ENCODE data around the gene GBE1. TPM values are rescaled to one million over a fixed set of nuclear protein-coding genes. Genes with fewer than 3 reads are reported as not detected.
A peak's percentile ranks its signal among the peaks of the same experiment; 100 is the strongest.
"Not testable (repeated sequence)": the region's sequence is repeated elsewhere in the genome, so short reads cannot be mapped to it uniquely, and the experiment has no call there.

The GBE1 gene
- total RNA-seq, 1 donor from 2014 or later = 11.3 TPM

DNA sequence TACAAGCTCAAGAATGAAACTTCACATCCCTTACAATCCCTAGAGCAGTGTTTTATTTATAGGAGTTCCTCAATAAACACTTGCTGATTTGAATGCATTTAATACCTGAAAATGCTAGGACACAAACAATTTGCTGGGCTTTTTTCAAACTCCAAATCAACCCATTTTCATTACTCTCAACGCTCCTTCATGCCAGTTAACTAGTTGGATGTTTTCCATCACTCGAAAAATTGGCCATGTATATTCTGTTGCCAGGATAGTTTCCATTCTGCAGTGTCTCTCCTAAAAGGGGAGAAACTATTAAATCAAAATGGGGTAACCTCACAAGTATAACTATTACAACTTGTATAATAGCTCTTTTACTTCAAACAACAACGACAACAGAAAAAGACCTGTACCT lies 1.2 kb downstream of the GBE1 start:
- peaks cover 2% of the 10 kb centered on the region for H3K27me3 Mint-ChIP-seq (ENCODE audit: unreplicated experiment)
- TF ChIP-seq, protein P1, sequence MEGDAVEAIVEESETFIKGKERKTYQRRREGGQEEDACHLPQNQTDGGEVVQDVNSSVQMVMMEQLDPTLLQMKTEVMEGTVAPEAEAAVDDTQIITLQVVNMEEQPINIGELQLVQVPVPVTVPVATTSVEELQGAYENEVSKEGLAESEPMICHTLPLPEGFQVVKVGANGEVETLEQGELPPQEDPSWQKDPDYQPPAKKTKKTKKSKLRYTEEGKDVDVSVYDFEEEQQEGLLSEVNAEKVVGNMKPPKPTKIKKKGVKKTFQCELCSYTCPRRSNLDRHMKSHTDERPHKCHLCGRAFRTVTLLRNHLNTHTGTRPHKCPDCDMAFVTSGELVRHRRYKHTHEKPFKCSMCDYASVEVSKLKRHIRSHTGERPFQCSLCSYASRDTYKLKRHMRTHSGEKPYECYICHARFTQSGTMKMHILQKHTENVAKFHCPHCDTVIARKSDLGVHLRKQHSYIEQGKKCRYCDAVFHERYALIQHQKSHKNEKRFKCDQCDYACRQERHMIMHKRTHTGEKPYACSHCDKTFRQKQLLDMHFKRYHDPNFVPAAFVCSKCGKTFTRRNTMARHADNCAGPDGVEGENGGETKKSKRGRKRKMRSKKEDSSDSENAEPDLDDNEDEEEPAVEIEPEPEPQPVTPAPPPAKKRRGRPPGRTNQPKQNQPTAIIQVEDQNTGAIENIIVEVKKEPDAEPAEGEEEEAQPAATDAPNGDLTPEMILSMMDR (IDR thresholded peaks at IDR 0.05; ENCODE audit: partially characterized antibody, unreplicated experiment) = no peak
- no peak for DNase-seq
- H3K36me3 Mint-ChIP-seq (ENCODE audit: unreplicated experiment) = no peaks in the 10 kb centered on the region
- H3K27ac Mint-ChIP-seq (ENCODE audit: unreplicated experiment) = no peak overlapping the region
- H3K9me3 Mint-ChIP-seq (ENCODE audit: unreplicated experiment) = peaks cover 3% of the 10 kb centered on the region
- peak overlapping the region; percentile 93 for H3K4me3 Mint-ChIP-seq (ENCODE audit: unreplicated experiment)
- no peaks in the 10 kb centered on the region for H3K4me1 Mint-ChIP-seq (ENCODE audit: low read depth, unreplicated experiment)

DNA sequence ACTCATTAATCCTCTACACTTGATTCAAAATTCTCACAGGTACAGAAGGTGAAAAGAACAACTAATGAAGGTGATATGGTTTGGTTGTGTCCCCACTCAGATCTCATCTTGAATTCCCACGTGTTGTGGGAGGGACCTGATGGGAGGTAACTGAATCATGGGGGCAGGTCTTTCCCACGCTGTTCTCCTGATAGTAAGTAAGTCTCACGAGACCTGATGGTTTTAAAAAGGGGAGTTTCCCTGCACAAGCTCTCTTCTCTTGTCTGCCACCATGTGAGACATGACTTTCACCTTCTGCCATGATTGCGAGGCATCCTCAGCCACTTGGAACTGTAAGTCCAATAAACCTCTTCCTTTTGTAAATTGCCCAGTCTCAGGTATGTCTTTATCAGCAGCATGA lies 2.7 kb downstream of the GBE1 start:
- not testable (repeated sequence) for DNase-seq; H3K4me3 Mint-ChIP-seq (ENCODE audit: unreplicated experiment); H3K27ac Mint-ChIP-seq (ENCODE audit: unreplicated experiment); H3K9me3 Mint-ChIP-seq (ENCODE audit: unreplicated experiment); H3K4me1 Mint-ChIP-seq (ENCODE audit: low read depth, unreplicated experiment); H3K27me3 Mint-ChIP-seq (ENCODE audit: unreplicated experiment); H3K36me3 Mint-ChIP-seq (ENCODE audit: unreplicated experiment)

DNA sequence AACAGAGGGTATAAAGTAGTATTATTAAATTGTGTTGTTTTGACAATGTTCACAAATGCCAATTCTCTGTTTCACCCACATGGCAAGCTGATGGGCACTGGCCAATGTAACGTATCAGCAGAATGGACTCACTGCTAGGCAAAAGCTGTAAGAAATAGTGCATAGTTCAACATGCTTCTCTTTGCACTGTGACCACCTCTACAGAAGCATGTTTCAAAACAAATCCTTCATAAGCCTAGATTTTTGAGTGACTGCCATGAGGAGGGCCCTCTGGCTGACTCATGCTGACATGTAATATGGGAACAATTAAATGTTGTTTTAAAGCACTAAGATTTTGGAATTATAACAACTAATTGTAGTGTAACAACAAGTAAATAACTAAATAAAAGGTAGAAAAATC lies 3.2 kb downstream of the GBE1 start:
- peaks cover 2% of the 10 kb centered on the region for H3K27me3 Mint-ChIP-seq (ENCODE audit: unreplicated experiment)
- DNase-seq = no peak
- H3K36me3 Mint-ChIP-seq (ENCODE audit: unreplicated experiment) = no peaks in the 10 kb centered on the region
- H3K4me3 Mint-ChIP-seq (ENCODE audit: unreplicated experiment) = no peak overlapping the region
- peaks cover 3% of the 10 kb centered on the region for H3K9me3 Mint-ChIP-seq (ENCODE audit: unreplicated experiment)
- no peak overlapping the region for H3K27ac Mint-ChIP-seq (ENCODE audit: unreplicated experiment)
- TF ChIP-seq, protein P1 (IDR thresholded peaks at IDR 0.05; ENCODE audit: partially characterized antibody, unreplicated experiment) = no peak
- H3K4me1 Mint-ChIP-seq (ENCODE audit: low read depth, unreplicated experiment) = no peaks in the 10 kb centered on the region

DNA sequence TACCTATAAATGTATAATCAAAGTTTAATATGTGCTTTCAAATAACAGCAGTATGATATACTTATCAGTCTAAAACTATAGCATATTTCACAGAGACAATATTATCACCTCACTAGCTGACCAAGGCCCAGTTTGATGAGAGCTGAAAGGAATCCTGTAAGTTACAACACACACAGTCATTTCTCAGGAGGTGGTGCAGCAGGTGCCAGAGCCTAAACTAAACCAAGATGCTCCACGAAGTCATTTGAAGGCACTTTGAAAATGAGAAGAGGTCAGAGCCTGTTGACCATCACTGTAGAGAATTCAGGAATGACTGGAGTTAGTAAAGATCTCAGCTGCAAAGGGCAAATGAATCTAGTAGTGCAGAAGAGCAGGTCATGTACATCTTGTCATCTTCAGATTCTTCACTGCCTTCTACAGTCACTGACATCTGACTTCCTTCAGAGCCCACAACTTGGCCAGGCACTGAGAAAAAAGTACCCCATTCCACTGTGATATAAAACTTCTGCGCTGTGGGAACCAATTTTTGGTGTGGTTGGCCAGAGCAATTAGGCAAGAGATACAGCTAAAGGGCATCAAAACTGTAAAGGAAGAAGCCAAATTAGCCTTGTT lies 7.9 kb downstream of the GBE1 start:
- H3K4me3 Mint-ChIP-seq (ENCODE audit: unreplicated experiment) = no peak overlapping the region
- H3K27me3 Mint-ChIP-seq (ENCODE audit: unreplicated experiment) = peaks cover 2% of the 10 kb centered on the region
- no peak for DNase-seq
- H3K4me1 Mint-ChIP-seq (ENCODE audit: low read depth, unreplicated experiment) = no peaks in the 10 kb centered on the region
- no peak overlapping the region for H3K27ac Mint-ChIP-seq (ENCODE audit: unreplicated experiment)
- H3K36me3 Mint-ChIP-seq (ENCODE audit: unreplicated experiment) = no peaks in the 10 kb centered on the region
- no peaks in the 10 kb centered on the region for H3K9me3 Mint-ChIP-seq (ENCODE audit: unreplicated experiment)
- TF ChIP-seq, protein P1 (IDR thresholded peaks at IDR 0.05; ENCODE audit: partially characterized antibody, unreplicated experiment) = no peak

DNA sequence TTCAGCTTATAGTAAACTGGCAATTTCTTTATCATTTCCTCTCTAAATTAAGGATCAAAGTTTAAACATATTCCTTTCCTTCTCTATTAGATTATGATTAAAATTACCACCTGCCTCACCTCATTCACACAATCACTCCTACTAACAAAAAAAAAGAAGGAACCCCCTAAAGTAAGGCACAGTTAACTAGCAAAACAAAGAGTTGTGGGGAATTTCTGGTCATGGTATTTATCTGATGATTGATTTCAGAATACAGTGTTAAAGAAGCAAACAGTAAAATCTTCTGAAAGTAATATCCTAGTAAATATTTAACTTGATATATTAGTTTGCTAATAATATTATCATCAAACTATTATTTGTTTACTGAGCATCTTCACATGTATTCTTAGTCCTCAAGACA lies 8.8 kb downstream of the GBE1 start:
- Mint-ChIP-seq H3K27ac (ENCODE audit: unreplicated experiment) (no peak overlapping the region), H3K36me3 (ENCODE audit: unreplicated experiment) (no peaks in the 10 kb centered on the region), H3K27me3 (ENCODE audit: unreplicated experiment) (peaks cover 2% of the 10 kb centered on the region), H3K9me3 (ENCODE audit: unreplicated experiment) (no peaks in the 10 kb centered on the region), H3K4me3 (ENCODE audit: unreplicated experiment) (no peak overlapping the region), H3K4me1 (ENCODE audit: low read depth, unreplicated experiment) (no peaks in the 10 kb centered on the region)
- no peak for DNase-seq
- TF ChIP-seq, protein P1 (IDR thresholded peaks at IDR 0.05; ENCODE audit: partially characterized antibody, unreplicated experiment) = no peak
